ENCODE data around the gene ADAM12.

ADAM12 gene

GRCh38 chr10:126243306-126243705, 145.0 kb downstream of the ADAM12 start:
- Mint-ChIP-seq H3K27ac (no peak overlapping the region), H3K36me3 (ENCODE audit: low read depth) (no peaks in the 10 kb centered on the region), H3K9me3 (no peaks in the 10 kb centered on the region), H3K4me3 (no peak overlapping the region), H3K27me3 (ENCODE audit: low read depth) (peaks cover 4% of the 10 kb centered on the region), H3K4me1 (peaks cover 15% of the 10 kb centered on the region)
- TF ChIP-seq, protein P1, sequence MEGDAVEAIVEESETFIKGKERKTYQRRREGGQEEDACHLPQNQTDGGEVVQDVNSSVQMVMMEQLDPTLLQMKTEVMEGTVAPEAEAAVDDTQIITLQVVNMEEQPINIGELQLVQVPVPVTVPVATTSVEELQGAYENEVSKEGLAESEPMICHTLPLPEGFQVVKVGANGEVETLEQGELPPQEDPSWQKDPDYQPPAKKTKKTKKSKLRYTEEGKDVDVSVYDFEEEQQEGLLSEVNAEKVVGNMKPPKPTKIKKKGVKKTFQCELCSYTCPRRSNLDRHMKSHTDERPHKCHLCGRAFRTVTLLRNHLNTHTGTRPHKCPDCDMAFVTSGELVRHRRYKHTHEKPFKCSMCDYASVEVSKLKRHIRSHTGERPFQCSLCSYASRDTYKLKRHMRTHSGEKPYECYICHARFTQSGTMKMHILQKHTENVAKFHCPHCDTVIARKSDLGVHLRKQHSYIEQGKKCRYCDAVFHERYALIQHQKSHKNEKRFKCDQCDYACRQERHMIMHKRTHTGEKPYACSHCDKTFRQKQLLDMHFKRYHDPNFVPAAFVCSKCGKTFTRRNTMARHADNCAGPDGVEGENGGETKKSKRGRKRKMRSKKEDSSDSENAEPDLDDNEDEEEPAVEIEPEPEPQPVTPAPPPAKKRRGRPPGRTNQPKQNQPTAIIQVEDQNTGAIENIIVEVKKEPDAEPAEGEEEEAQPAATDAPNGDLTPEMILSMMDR (IDR thresholded peaks at IDR 0.05; ENCODE audit: unreplicated experiment in 3 of 3) = no peak

DNA sequence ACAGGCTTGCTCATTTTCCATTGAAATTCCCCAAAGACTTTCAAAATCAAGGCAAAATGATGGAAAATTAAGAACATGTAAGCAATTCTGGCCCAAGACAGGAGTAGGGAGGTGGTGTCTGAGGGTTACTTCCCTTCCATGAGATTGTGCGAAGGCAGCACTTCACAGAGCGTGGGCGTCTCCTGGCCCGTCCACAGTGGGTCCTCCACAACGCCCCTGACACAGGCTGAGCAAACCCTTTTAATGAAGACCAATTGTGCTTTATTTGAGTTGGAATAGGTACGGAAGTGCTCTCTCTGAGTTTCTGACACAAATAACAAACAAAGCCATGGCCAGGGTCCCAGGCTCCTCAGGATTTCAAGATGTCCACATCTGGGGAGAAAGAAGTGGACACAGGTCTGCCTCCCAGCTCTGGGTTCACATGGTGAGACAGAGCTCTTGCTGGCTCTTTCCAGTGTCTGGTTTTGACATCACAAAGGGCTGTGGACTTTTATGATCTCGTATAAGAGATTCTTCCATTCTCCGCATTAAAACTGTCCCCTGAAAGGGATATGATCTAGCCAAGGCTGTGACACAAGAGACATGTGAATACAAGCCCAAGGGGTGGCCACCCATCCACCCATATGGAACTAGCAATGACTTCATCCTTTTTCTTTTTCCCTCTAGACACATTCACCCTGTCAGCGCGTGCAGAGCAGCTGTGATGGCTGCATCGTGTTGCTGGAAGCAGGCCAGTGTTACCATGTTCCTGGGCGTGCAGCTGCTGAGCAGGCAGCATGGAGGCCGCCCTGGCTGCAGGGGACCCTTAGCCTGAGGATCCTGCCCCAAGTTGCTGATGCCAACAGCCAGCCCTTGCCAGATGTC, 145.6 kb downstream of the ADAM12 start:
- Mint-ChIP-seq H3K4me3 (no peak overlapping the region), H3K36me3 (ENCODE audit: low read depth) (no peaks in the 10 kb centered on the region), H3K27ac (no peak overlapping the region), H3K27me3 (ENCODE audit: low read depth) (peaks cover under 1% of the 10 kb centered on the region), H3K9me3 (no peaks in the 10 kb centered on the region), H3K4me1 (peaks cover 17% of the 10 kb centered on the region)
- TF ChIP-seq, protein P1 (IDR thresholded peaks at IDR 0.05; ENCODE audit: unreplicated experiment in 3 of 3) = no peak

DNA sequence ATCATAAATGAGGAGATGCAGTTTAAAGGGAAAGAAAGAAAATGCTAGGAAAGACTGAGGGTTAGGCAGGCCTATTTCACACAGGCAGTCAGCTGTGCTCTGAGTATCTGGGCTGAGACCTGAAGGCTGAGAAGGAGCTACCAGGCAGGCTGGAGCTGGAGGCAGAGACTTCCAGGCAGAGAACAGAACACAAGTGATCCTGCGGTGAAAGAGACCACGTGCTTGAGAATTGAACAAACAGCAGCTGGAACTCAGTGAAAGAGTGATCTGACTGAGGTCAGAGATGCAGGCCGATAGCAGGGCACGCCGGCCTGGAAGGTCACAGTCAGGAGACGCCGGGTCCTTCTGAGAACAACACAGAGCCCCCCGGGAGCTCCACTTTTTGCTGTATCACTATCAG, 147.8 kb downstream of the ADAM12 start:
- peak overlapping the region in 2 of 3 experiments; percentile 50 to 57 for H3K27ac Mint-ChIP-seq
- no peaks in the 10 kb centered on the region for H3K9me3 Mint-ChIP-seq
- no peaks in the 10 kb centered on the region for H3K36me3 Mint-ChIP-seq (ENCODE audit: low read depth)
- TF ChIP-seq, protein P1 (IDR thresholded peaks at IDR 0.05; ENCODE audit: unreplicated experiment in 3 of 3) = no peak
- H3K4me1 Mint-ChIP-seq = peaks cover 19% of the 10 kb centered on the region
- H3K27me3 Mint-ChIP-seq (ENCODE audit: low read depth) = peaks cover 3% of the 10 kb centered on the region
- peak overlapping the region in 1 of 3 experiments; percentile 2 for H3K4me3 Mint-ChIP-seq

DNA sequence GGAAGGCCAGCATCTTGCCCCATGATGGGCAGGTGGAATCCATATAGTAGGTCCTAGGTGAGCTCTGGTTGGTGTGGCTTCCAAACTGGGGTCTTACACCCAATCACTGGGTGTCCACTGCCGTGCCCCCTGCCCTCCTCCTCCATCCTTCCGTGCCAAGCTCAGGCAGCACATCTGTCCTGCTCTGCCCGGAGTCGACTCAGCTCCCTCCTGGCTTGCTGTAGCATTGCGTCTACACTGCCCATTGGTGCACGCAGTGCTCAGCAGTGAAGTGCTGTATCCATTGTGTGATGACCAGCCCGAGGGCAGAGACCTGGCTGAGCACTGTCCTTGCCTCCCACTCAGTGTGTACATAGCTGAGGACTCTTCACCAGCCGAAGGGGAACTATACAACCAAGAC, 148.4 kb downstream of the ADAM12 start:
- Mint-ChIP-seq H3K27me3 (ENCODE audit: low read depth) (peaks cover 3% of the 10 kb centered on the region), H3K4me1 (peaks cover 19% of the 10 kb centered on the region), H3K9me3 (no peaks in the 10 kb centered on the region), H3K27ac (peak overlapping the region in 2 of 3 experiments; percentile 46 to 50), H3K4me3 (no peak overlapping the region), H3K36me3 (ENCODE audit: low read depth) (no peaks in the 10 kb centered on the region)
- TF ChIP-seq, protein P1 (IDR thresholded peaks at IDR 0.05; ENCODE audit: unreplicated experiment in 3 of 3) = no peak

GRCh38 chr10:126235979-126236851, 152.1 kb downstream of the ADAM12 start:
- Mint-ChIP-seq H3K4me3 (no peak overlapping the region), H3K36me3 (ENCODE audit: low read depth) (no peaks in the 10 kb centered on the region), H3K27ac (no peak overlapping the region), H3K27me3 (ENCODE audit: low read depth) (peaks cover 3% of the 10 kb centered on the region), H3K9me3 (peaks cover 2% of the 10 kb centered on the region), H3K4me1 (peaks cover 38% of the 10 kb centered on the region)
- TF ChIP-seq, protein P1 (IDR thresholded peaks at IDR 0.05; ENCODE audit: unreplicated experiment in 3 of 3) = no peak

All from nephron (organoid).